Kidney tubule cell (primary cell): ENCODE data around the gene FHOD3.
"Not testable (repeated sequence)": the region's sequence is repeated elsewhere in the genome, so short reads cannot be mapped to it uniquely, and the experiment has no call there.

Source experiments
- DNase-seq: peaks from one replicate; pipeline ENCODE4 v3.0.0-alpha.2; 2018; ENCODE audit warnings: low spot score

The FHOD3 gene

GRCh38 chr18:36451454-36452251 lies 154.1 kb downstream of the FHOD3 start:
- peak; percentile 22 for DNase-seq

- DNase-seq = peak; percentile 29
Measured at GRCh38 chr18:36454245-36454644, 156.7 kb downstream of the FHOD3 start.

GRCh38 chr18:36454848-36455458 lies 157.4 kb downstream of the FHOD3 start:
- DNase-seq = no peak

- no peak for DNase-seq
Measured at GRCh38 chr18:36455931-36456330, 158.4 kb downstream of the FHOD3 start.

- peak; percentile 43 for DNase-seq
Measured at GRCh38 chr18:36456622-36457021, 159.1 kb downstream of the FHOD3 start.

- DNase-seq = no peak
Measured at GRCh38 chr18:36457683-36458082, 160.2 kb downstream of the FHOD3 start.

GRCh38 chr18:36458306-36458705 lies 160.8 kb downstream of the FHOD3 start:
- no peak for DNase-seq

- DNase-seq = no peak
Measured at GRCh38 chr18:36459203-36459602, 161.7 kb downstream of the FHOD3 start.

GRCh38 chr18:36459786-36460185 lies 162.3 kb downstream of the FHOD3 start:
- DNase-seq = no peak

- DNase-seq = no peak
Measured at GRCh38 chr18:36460324-36460850, 162.9 kb downstream of the FHOD3 start.

- DNase-seq = no peak
Measured at GRCh38 chr18:36460854-36461253, 163.3 kb downstream of the FHOD3 start.

GRCh38 chr18:36461551-36461987 lies 164.1 kb downstream of the FHOD3 start:
- DNase-seq = peak; percentile 34

GRCh38 chr18:36463516-36463915 lies 166.0 kb downstream of the FHOD3 start:
- not testable (repeated sequence) for DNase-seq

GRCh38 chr18:36464126-36464651 lies 166.7 kb downstream of the FHOD3 start:
- no peak for DNase-seq

- DNase-seq = no peak
Measured at GRCh38 chr18:36465276-36465675, 167.8 kb downstream of the FHOD3 start.

- no peak for DNase-seq
Measured at GRCh38 chr18:36465970-36466369, 168.5 kb downstream of the FHOD3 start.

GRCh38 chr18:36467614-36468013 lies 170.1 kb downstream of the FHOD3 start:
- no peak for DNase-seq

- no peak for DNase-seq
Measured at GRCh38 chr18:36468161-36468560, 170.6 kb downstream of the FHOD3 start.

- DNase-seq = no peak
Measured at GRCh38 chr18:36469461-36469860, 171.9 kb downstream of the FHOD3 start.

- DNase-seq = no peak
Measured at GRCh38 chr18:36470896-36471295, 173.4 kb downstream of the FHOD3 start.

GRCh38 chr18:36471393-36471792 lies 173.9 kb downstream of the FHOD3 start:
- no peak for DNase-seq

- DNase-seq = no peak
Measured at GRCh38 chr18:36476433-36476832, 178.9 kb downstream of the FHOD3 start.

- no peak for DNase-seq
Measured at GRCh38 chr18:36477776-36478175, 180.3 kb downstream of the FHOD3 start.
